Natural killer cell (primary cell): ENCODE measurements around the gene MPDU1. TPM values are rescaled to one million over a fixed set of nuclear protein-coding genes. Genes with fewer than 3 reads are reported as not detected.
"Not testable (repeated sequence)": the region's sequence is repeated elsewhere in the genome, so short reads cannot be mapped to it uniquely, and the experiment has no call there.

Experiments used
- ATAC-seq, 3 donors: fragments of 150-1000 bp in 2 of 3; fragments of 200-7000 bp in 1 of 3; cut with Tn5 transposase; 1 replicate in 1 of 3; 2 replicates in 2 of 3; pipeline ENCODE4 v1.10.0; 2021; ENCODE audit warnings: mild to moderate bottlenecking in 2 of 3, moderate library complexity in 2 of 3
- DNase-seq, 2 donors: peaks; one replicate each; pipeline versions ENCODE4 v3.0.0 to v3.0.0-alpha.2; 2013 to 2021; ENCODE audit warnings: mixed read lengths in 1 of 2
- H3K27ac ChIP-seq: one replicate; pipeline ENCODE4 v1.5.1; 2013; ENCODE audit warnings: mild to moderate bottlenecking, low read length
- H3K27me3 ChIP-seq: one replicate; pipeline ENCODE4 v1.6.1; 2013; ENCODE audit warnings: low read length; ENCODE audit not compliant: control insufficient read depth, insufficient read depth
- H3K36me3 ChIP-seq: one replicate; pipeline ENCODE4 v1.6.1; 2013; ENCODE audit warnings: low read length; ENCODE audit not compliant: control insufficient read depth, insufficient read depth
- H3K4me1 ChIP-seq: one replicate; pipeline ENCODE4 v1.6.1; 2013; ENCODE audit warnings: low read length; ENCODE audit not compliant: control insufficient read depth, insufficient read depth
- H3K4me3 ChIP-seq: one replicate; pipeline ENCODE4 v1.5.1; 2013; ENCODE audit warnings: low read length
- H3K9me3 ChIP-seq: one replicate; pipeline ENCODE4 v1.6.1; 2013; ENCODE audit warnings: low read length; ENCODE audit not compliant: control insufficient read depth, insufficient read depth
- H3K27ac Mint-ChIP-seq, 2 donors: one replicate each; pipeline ENCODE4 v1.8.0; 2022; ENCODE audit warnings: mild to moderate bottlenecking in 2 of 2, mixed read lengths in 2 of 2, moderate library complexity in 1 of 2
- H3K27me3 Mint-ChIP-seq, 2 donors: one replicate each; pipeline ENCODE4 v1.8.0; 2022; ENCODE audit warnings: low read depth in 2 of 2, mixed read lengths in 2 of 2
- H3K36me3 Mint-ChIP-seq: one replicate; pipeline ENCODE4 v1.8.0; 2022; ENCODE audit warnings: mixed read lengths
- H3K4me1 Mint-ChIP-seq, 2 donors: one replicate each; pipeline ENCODE4 v1.8.0; 2022; ENCODE audit warnings: mixed read lengths in 2 of 2
- H3K4me3 Mint-ChIP-seq: one replicate; pipeline ENCODE4 v1.8.0; 2022; ENCODE audit warnings: mild to moderate bottlenecking, moderate library complexity, mixed read lengths
- H3K9me3 Mint-ChIP-seq, 2 donors: one replicate each; pipeline ENCODE4 v1.8.0; 2022; ENCODE audit warnings: mixed read lengths in 2 of 2
- CTCF ChIP-seq: fragments of 200-600 bp; IDR thresholded peaks from one replicate; pipeline ENCODE4 v1.8.0; 2022; ENCODE audit warnings: antibody characterized with exemption
- WGBS: methylation state at CpG from one replicate; pipeline ENCODE4 v1.1.7; 2013; ENCODE audit warnings: missing lambda C conversion rate; ENCODE audit not compliant: insufficient coverage; 5-methylcytosine and 5-hydroxymethylcytosine counted together
- intact Hi-C: fragments of 100-400 bp; cut with micrococcal nuclease; formaldehyde crosslinking; loops from one replicate; pipeline ENCODE4 v1.14.2; 2022
- total RNA-seq, 4 donors: library from RNA; stranded (reverse); fragments of 120-200 nt in 1 of 4; gene quantifications; one replicate each; pipeline versions ENCODE4 v1.2.3 to v1.2.4, GENCODE V29; 2013 to 2022

Gene MPDU1
- total RNA-seq, 3 donors from 2014 or later (not counting 1 experiment from before 2014, with no cell fraction given) = 26.3 to 29.2 (median 27.1) TPM

- Mint-ChIP-seq H3K27me3 (no peaks in the 10 kb centered on the region), H3K4me3 (no peak overlapping the region), H3K9me3 (no peaks in the 10 kb centered on the region), H3K4me1 (no peaks in the 10 kb centered on the region), H3K27ac (no peak overlapping the region), H3K36me3 (peaks cover 23% of the 10 kb centered on the region)
- Histone ChIP-seq H3K27ac (no peak overlapping the region), H3K36me3 (peaks cover 63% of the 10 kb centered on the region), H3K4me3 (no peak overlapping the region), H3K9me3 (no peaks in the 10 kb centered on the region), H3K27me3 (no peaks in the 10 kb centered on the region), H3K4me1 (peaks cover 8% of the 10 kb centered on the region)
- TF ChIP-seq CTCF = no peak
- ATAC-seq (no peak), DNase-seq (no peak)
- WGBS = 97% methylated on average over 23 of the region's 23 CpGs
- intact Hi-C loops = no loop called here
These were observed 8.9 kb downstream of the MPDU1 start for GRCh38 chr17:7592422-7593021.

- no peak for TF ChIP-seq CTCF
- ATAC-seq (no peak), DNase-seq (no peak)
- Histone ChIP-seq H3K9me3 (no peaks in the 10 kb centered on the region), H3K36me3 (peaks cover 61% of the 10 kb centered on the region), H3K27ac (no peak overlapping the region), H3K4me3 (no peak overlapping the region), H3K4me1 (peaks cover 8% of the 10 kb centered on the region), H3K27me3 (no peaks in the 10 kb centered on the region)
- H3K27me3 Mint-ChIP-seq = no peaks in the 10 kb centered on the region
- H3K36me3 Mint-ChIP-seq = peaks cover 23% of the 10 kb centered on the region
- H3K4me3 Mint-ChIP-seq = no peak overlapping the region
- H3K9me3 Mint-ChIP-seq = no peaks in the 10 kb centered on the region
- intact Hi-C loops = no loop called here
- no peaks in the 10 kb centered on the region for H3K4me1 Mint-ChIP-seq
- no peak overlapping the region for H3K27ac Mint-ChIP-seq
- WGBS = 93% methylated on average over 12 of the region's 12 CpGs
These were observed 9.6 kb downstream of the MPDU1 start for GRCh38 chr17:7593296-7593695.

DNA sequence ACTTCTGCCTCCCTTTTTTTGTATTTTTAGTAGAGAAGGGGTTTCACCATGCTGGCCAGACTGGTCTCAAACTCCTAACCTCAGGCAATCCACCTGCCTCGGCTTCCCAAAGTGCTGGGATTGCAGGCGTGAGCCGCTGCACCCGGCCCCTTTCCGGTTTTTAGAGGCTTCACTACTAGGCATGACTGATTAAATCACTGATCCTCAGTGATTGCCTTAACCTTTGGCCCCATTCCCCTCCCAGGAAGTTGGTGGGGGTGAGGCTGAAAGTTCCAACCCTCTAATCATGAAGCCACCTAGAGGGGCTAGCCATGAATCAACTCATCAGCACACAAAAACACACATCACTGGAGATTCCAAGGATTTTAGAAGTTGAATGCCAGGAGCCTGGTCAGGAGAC, 13.9 kb downstream of the MPDU1 start:
- H3K4me3 ChIP-seq, intact Hi-C loops, H3K9me3 ChIP-seq, H3K27me3 Mint-ChIP-seq, ATAC-seq, DNase-seq, H3K9me3 Mint-ChIP-seq, H3K4me1 Mint-ChIP-seq, H3K4me1 ChIP-seq, H3K27me3 ChIP-seq, H3K27ac ChIP-seq, H3K4me3 Mint-ChIP-seq, H3K27ac Mint-ChIP-seq: not testable (repeated sequence)
- 100% methylated on average over 3 of the region's 5 CpGs for WGBS
- H3K36me3 Mint-ChIP-seq = peaks cover 38% of the 10 kb centered on the region
- peaks cover 77% of the 10 kb centered on the region for H3K36me3 ChIP-seq

DNA sequence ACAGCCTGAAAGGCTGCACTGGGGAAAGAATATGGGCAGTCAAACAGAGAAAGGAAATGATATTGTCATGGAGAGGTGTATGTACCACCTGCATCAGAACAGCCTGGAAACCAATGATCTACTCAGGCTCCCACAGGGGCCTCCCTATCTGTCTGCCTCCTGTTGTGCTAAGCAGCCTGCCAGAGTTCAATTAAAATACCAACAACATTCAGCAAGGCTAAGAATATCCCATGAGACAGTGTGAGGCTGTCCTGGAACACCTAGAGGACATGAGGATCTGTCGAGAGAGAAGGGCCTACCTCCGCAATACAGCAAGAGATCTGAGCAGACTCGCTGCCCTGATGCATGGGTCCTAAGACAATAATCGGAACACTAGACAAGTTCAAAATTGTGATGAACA, 22.6 kb downstream of the MPDU1 start:
- peaks cover 29% of the 10 kb centered on the region for H3K36me3 ChIP-seq
- no peaks in the 10 kb centered on the region for H3K27me3 ChIP-seq
- H3K9me3 ChIP-seq = no peaks in the 10 kb centered on the region
- H3K27ac Mint-ChIP-seq = no peak overlapping the region
- DNase-seq (no peak), ATAC-seq (no peak)
- WGBS = 99% methylated on average over 4 of the region's 4 CpGs
- H3K4me1 Mint-ChIP-seq = peaks cover 9 to 29% of the 10 kb centered on the region in 2 donors
- no peaks in the 10 kb centered on the region for H3K9me3 Mint-ChIP-seq
- no peak overlapping the region for H3K4me3 ChIP-seq
- H3K4me1 ChIP-seq = no peaks in the 10 kb centered on the region
- TF ChIP-seq CTCF = no peak
- H3K4me3 Mint-ChIP-seq = no peak overlapping the region
- peaks cover 23% of the 10 kb centered on the region for H3K36me3 Mint-ChIP-seq
- intact Hi-C loops = no loop called here
- H3K27ac ChIP-seq = no peak overlapping the region
- no peaks in the 10 kb centered on the region for H3K27me3 Mint-ChIP-seq
